Astrocyte of the spinal cord (primary cell): ENCODE measurements around the gene GALNT14.

Experiments
- DNase-seq: peaks from one replicate; pipeline ENCODE4 v3.0.0; 2011; ENCODE audit warnings: low read depth, low spot score
- H3K4me3 ChIP-seq: 2 replicates; pipeline ENCODE4 v1.5.1; 2011; ENCODE audit warnings: low read depth, mild to moderate bottlenecking, low read length, moderate library complexity
- in situ Hi-C: cut with HindIII; loops from 2 replicates; pipeline ENCODE4 v1.10.0; 2017; ENCODE audit warnings: low sequenced_read_pairs
- TF ChIP-seq, protein P1 (sequence below): IDR thresholded peaks from 2 replicates; pipeline ENCODE4 v1.5.1; 2012; ENCODE audit warnings: low read depth, mild to moderate bottlenecking, low read length, inconsistent platforms

GALNT14 gene

DNA sequence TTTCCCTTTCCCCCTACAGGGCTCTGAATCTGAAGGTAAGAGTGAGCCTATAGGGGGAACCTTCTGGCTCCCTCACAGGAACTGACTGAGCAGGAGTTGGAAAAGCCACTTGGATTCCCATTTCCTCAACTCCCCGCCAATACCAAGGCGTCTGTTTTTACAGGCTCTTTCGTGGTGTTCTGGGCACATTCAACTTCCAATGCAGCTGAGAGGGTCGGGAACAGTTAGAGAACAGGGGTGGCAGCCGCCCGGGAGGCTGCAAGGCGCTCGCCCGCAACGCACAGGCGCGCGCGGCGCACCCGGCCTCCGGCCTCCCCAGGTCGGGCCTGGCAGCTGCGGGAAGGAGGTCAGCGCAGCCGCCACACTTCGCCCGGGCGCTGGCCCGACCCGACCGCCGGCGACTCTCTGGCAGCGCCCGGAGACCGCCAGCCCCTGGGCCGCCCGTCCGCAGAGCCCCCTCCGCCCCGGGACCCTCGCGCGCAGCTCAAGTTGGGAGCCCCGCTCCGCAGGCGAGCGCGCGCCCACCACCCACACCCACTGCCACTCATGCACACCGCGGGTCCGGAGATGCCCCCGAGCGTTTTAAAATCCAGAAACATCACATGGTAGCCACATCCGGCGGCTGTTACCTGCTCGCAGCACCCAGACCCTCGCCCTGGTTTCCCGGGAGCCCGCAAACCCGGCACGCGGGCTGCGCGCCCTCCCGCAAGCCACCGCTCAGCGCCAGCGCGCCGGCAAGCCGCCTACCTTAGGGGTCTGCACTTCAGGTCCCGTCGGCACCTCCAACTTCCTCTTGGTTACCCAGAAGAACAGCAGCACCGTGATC, 816 bp downstream of the GALNT14 start:
- in situ Hi-C loops: no loop called here
- DNase-seq: peak; percentile 0

DNA sequence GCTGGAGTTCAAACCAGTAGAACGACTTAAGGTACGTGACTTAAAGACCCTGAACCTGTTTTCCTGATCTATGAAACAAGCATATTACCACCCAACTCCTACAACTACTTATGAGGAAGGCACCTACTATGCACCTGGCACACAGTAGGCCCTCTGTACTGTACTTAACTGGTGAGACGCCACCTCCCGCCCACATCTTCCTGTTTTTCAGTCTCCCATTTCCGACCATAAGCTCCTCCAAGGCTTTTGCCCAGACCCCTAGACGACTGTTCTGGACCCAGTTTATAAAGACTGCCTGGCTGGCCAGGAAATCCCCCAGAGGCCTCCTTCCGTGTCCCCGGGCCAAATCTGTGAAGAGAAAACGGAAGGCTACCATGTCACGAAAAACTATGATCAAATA, 1.5 kb downstream of the GALNT14 start:
- DNase-seq: no peak
- in situ Hi-C loops: no loop called here
- H3K4me3 ChIP-seq: no peak overlapping the region
- TF ChIP-seq, protein P1, sequence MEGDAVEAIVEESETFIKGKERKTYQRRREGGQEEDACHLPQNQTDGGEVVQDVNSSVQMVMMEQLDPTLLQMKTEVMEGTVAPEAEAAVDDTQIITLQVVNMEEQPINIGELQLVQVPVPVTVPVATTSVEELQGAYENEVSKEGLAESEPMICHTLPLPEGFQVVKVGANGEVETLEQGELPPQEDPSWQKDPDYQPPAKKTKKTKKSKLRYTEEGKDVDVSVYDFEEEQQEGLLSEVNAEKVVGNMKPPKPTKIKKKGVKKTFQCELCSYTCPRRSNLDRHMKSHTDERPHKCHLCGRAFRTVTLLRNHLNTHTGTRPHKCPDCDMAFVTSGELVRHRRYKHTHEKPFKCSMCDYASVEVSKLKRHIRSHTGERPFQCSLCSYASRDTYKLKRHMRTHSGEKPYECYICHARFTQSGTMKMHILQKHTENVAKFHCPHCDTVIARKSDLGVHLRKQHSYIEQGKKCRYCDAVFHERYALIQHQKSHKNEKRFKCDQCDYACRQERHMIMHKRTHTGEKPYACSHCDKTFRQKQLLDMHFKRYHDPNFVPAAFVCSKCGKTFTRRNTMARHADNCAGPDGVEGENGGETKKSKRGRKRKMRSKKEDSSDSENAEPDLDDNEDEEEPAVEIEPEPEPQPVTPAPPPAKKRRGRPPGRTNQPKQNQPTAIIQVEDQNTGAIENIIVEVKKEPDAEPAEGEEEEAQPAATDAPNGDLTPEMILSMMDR: no peak

More for the DNA sequence above, 816 bp downstream of the GALNT14 start:
- peak overlapping the region; percentile 29 for H3K4me3 ChIP-seq
- TF ChIP-seq, protein P1: no peak

DNA sequence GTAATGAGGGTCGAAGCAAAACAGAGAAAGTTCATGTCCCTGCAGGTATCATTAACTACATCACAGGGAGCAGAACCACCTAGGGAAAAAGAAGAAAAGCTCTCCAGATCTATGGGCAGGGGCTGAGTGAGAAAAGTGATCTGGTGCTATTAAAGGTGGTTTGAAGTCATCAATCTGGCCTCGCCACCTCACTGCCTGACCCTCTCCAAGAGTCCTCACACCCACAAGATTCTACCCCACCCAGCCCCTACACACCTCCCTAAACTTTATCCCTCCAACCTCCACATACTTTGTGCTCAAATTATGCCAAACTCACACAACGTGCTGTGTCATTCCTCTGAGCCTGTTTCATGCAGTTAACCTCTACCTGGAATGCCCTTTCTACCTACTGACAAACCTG, 2.2 kb downstream of the GALNT14 start:
- in situ Hi-C loops: no loop called here
- no peak overlapping the region for H3K4me3 ChIP-seq
- TF ChIP-seq, protein P1: no peak
- DNase-seq: no peak

DNA sequence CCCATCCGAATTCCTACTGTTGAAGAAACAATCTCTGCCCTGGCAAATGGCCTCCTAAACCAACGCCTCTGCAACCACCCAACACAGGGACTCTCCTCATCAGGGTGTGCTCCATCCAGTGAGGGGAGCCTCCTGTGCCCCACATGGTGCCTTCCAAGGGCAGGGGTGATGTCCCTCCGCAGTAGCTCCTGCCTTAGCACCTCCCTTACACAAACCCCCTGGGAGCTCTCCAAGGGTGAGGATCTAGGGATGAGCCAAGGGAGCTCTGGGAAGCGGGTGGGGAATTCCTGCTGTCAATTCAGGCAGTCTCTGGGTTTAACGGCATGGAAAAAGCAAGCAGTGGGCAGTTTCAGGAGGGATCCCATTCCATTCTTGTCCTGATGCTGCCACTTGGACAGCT, 3.8 kb downstream of the GALNT14 start:
- in situ Hi-C loops: no loop called here
- TF ChIP-seq, protein P1: no peak
- H3K4me3 ChIP-seq: no peak overlapping the region
- no peak for DNase-seq

DNA sequence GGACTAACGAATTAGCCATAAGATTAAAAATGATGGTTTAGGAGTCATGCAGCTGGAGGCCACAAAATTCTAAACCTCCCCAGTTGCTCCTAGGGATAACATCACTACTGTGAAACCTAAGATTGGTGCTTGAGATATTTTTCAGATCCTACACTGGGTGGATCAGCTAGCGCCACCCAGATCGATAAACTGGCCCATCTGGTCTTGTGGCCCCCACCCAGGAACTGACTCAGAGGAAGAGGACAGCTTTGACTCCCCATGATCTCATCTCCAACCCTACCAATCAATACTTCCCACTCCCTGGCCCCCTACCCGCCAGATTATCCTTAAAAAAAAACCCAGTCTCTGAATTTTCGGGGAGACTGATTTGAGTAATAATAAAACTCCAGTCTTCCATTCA, 5.5 kb downstream of the GALNT14 start:
- in situ Hi-C loops: no loop called here

DNA sequence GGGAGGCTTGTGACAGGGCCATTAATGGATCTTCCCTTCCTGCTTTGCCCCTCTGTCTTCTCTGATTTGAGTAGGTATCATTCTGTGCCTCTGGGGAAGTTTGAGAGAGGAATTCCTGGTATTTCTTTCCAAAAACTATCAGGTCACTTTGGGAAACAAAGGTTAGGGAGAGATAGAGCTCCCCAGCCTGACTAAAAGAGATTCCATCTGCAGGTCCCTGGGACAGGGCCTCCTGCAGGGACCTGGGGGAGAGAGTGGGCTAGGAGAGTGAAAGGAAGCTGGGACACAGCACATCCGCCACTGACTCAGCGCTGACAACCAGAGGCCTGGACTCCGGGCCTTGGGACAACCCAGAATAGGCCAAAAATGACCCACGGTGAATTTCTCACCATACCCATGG, 6.4 kb downstream of the GALNT14 start:
- TF ChIP-seq, protein P1: no peak
- H3K4me3 ChIP-seq: no peak overlapping the region
- no peak for DNase-seq
- in situ Hi-C loops: no loop called here

More for the DNA sequence above, 5.5 kb downstream of the GALNT14 start:
- H3K4me3 ChIP-seq: no peak overlapping the region
- TF ChIP-seq, protein P1: no peak
- DNase-seq: no peak
